ENCODE results near the gene LUZP2. TPM values are rescaled to one million over a fixed set of nuclear protein-coding genes. Genes with fewer than 3 reads are reported as not detected.

Gene LUZP2
- total RNA-seq, 1 experiment from 2014 or later, result not detected

DNA sequence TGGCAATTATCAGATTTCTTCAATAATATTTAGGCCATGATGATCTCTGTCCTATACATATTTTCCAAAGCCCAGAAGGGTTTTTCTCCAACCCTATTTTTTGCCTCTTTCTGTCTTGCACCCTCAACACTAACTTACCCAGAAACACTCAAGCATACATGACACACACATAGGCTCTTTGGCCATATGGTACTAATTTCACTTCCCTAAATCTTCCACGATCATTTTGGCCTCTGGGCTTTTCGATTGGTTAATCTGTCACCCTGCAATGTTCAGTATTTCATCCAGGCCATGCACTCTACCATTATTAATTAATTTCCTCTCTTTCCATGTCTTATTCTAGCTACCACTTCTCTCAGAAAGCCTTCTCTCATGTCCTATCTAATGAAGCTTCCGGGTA, 59.8 kb downstream of the LUZP2 start:
- no peak for DNase-seq (ENCODE audit: low spot score)
- in situ Hi-C loops (cut with HindIII; ENCODE audit: low sequenced_read_pairs), result no loop called here

DNA sequence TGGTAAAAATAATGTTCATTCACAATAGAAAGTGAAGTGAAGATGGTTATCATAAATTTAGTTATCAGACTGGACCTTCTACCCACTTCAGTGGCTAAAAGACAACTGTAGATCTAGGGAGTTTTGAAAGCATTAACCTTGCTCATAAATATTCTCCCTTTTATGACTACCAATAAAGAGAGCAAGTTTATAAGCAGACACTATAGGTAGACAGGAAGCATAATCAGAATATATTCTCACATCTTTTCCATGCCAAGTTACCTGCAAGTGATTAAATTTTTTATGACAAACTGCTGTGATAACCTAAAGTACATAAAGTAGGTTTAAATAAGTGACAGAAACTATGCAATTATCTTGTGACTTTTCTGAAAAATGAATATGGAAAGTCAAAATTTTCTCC, 62.5 kb downstream of the LUZP2 start:
- in situ Hi-C loops (cut with HindIII; ENCODE audit: low sequenced_read_pairs), result no loop called here

GRCh38 chr11:24560324-24560723, 63.5 kb downstream of the LUZP2 start:
- DNase-seq (ENCODE audit: low spot score), result no peak
- in situ Hi-C loops (cut with HindIII; ENCODE audit: low sequenced_read_pairs), result no loop called here

More for the DNA sequence above, 62.5 kb downstream of the LUZP2 start:
- DNase-seq (ENCODE audit: low spot score), result no peak

DNA sequence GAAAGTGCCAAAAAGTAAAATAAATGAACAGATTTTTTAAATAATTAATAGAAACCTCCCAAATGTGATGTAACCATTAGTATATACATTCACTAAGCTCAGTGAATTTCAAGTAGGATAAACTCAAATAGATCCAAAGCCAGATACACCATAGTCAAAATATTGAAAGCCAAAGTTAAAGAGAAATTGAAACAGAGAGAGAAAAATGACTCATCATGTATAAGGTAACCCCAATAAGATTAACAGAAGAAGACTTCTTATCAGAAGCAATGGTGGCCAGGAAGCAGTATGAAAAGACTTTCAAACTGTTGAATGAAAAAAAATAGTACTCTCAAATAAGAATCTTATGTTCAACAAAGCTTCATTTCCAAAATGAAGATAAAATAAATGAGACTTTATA, 70.5 kb downstream of the LUZP2 start:
- DNase-seq (ENCODE audit: low spot score), result no peak
- in situ Hi-C loops (cut with HindIII; ENCODE audit: low sequenced_read_pairs), result no loop called here

DNA sequence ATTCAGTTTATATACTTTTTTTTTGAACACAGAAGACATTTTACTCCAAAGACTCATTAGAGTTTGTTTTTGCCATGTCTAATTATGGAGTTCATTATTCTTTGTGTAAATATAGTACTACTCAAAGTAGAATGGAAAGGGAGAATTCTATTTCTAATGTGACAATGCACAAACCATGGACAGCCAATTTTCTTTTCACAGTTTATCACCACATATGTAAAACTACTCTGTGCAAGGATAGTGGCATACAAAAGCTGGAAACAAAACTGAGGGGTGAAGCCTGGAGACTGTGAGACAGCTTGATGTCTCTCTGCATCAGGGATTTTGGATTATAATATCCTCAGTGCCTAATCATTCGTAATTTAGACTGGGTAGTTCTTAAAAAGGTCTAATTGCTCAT, 75.5 kb downstream of the LUZP2 start:
- no peak for DNase-seq (ENCODE audit: low spot score)
- in situ Hi-C loops (cut with HindIII; ENCODE audit: low sequenced_read_pairs), result no loop called here

- in situ Hi-C loops (cut with HindIII; ENCODE audit: low sequenced_read_pairs), result no loop called here
- DNase-seq (ENCODE audit: low spot score), result no peak
Observed at GRCh38 chr11:24574461-24574860, 77.6 kb downstream of the LUZP2 start.

- in situ Hi-C loops (cut with HindIII; ENCODE audit: low sequenced_read_pairs), result no loop called here
- no peak for DNase-seq (ENCODE audit: low spot score)
Observed at GRCh38 chr11:24575392-24575791, 78.5 kb downstream of the LUZP2 start.

GRCh38 chr11:24585192-24585591, 88.3 kb downstream of the LUZP2 start:
- no peak for DNase-seq (ENCODE audit: low spot score)
- in situ Hi-C loops (cut with HindIII; ENCODE audit: low sequenced_read_pairs), result no loop called here

DNA sequence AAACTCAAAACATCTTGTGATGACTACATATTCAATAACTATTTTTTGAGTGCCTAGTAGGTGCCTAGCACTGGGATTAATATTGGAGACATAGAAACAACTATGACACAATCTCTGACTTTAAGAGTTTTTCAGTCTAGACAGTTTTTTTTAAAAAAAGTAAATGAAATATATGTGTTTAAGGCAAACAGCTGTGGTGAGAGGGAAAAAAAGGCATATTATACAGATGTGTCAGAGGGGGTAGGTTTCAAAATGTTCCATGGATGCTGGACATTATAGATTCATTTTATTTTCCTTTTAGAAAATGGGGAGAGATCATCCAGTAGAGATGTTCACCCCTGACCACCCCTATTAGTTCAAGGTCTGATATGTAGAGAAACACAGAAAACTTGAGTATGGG, 90.8 kb downstream of the LUZP2 start:
- in situ Hi-C loops (cut with HindIII; ENCODE audit: low sequenced_read_pairs), result no loop called here
- no peak for DNase-seq (ENCODE audit: low spot score)

DNA sequence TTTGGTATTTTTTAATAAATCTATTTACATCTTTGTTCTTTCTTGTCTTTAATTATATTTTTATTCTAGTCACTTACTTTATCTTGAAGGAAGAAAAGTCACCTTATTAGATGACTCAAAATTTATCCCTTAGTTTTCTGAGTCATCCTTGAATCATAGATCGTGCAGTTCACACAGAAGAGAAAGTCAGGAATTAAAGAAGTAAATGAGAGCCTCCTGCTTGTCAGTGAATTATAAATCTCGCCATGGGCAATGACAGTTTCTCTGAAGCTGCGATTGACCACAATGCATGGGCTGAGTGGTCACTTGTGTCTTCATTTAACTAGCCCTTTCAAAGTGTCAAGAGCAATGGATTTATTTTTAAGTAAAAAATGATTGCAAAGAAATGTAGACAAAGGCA, 91.2 kb downstream of the LUZP2 start:
- DNase-seq (ENCODE audit: low spot score), result no peak
- in situ Hi-C loops (cut with HindIII; ENCODE audit: low sequenced_read_pairs), result no loop called here

DNA sequence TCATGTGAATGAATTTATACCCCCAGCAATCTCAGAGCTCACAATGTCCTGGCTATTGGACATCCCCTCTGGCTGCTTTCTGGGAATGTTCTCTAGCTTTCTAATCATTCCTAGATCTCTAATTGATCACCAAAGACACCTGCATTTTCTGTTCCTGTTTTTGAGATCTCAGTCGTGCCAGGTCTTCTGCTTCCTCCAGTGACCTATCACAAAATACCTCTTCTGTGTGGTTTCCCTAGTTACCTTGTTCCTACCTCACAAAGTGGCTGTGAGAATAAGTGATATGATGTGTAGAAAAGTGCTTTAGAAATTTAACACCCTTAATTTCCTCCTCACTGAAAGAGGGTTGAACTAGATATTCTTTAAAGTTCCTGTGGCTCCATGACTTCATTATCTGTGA, 92.2 kb downstream of the LUZP2 start:
- in situ Hi-C loops (cut with HindIII; ENCODE audit: low sequenced_read_pairs), result no loop called here
- DNase-seq (ENCODE audit: low spot score), result no peak

DNA sequence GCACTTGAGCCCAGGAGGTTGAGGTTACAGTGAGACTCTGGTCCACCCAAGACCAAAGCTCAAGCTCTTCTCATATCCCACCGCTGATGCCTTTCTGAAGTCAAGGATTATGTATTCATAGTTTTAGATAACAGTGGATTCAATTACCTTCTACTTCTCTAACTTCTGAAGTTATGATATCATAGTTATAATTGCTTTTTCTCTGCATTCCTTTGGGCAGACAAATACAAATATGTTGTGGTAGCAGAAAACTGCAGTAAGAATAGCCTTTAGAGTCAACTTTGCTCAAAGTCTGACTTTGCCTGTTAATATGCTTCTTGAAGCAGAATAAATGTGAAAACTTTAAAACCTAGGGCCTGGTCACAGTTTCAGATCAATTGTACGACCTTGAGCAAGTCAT, 94.4 kb downstream of the LUZP2 start:
- DNase-seq (ENCODE audit: low spot score), result no peak
- in situ Hi-C loops (cut with HindIII; ENCODE audit: low sequenced_read_pairs), result no loop called here

GRCh38 chr11:24592360-24592759, 95.5 kb downstream of the LUZP2 start:
- DNase-seq (ENCODE audit: low spot score), result no peak
- in situ Hi-C loops (cut with HindIII; ENCODE audit: low sequenced_read_pairs), result no loop called here

DNA sequence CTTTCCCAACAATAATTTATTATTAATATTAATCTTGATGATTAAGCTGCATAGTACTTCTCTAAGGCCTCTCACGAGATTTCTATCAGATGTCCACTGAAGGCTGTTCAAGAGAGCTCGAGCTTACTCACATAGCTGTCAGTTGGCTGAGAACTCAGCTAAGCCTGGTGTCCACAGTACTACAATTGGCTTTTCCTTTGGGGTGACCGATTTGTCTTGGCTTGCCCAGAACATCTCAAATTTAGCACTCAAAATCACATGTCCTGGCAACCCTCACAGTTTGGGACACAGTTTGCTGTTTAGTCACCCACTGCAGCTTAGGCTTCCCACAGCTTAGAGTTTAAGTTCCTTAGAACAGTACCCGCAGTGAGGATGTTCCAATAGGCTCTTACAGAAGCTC, 96.5 kb downstream of the LUZP2 start:
- DNase-seq (ENCODE audit: low spot score), result no peak
- in situ Hi-C loops (cut with HindIII; ENCODE audit: low sequenced_read_pairs), result no loop called here

DNA sequence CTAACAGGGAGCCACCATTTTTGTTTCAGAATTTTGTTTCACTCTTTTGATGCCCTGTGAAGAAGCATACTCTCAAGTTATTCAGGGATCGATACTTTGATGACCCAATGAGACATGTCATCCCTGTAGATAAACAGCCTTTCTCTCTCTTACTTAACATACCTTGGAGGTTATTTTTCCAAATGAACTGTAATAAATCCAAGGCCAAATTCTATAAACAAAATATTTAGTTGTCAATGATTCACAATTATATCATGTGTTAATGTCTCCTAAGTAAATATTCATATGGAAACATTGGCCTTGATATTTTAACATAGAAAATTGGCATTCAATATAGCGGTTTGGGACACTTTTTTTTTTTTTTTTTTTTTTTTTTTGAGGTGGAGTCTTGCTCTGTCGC, 97.5 kb downstream of the LUZP2 start:
- in situ Hi-C loops (cut with HindIII; ENCODE audit: low sequenced_read_pairs), result no loop called here
- no peak for DNase-seq (ENCODE audit: low spot score)

- DNase-seq (ENCODE audit: low spot score), result no peak
- in situ Hi-C loops (cut with HindIII; ENCODE audit: low sequenced_read_pairs), result no loop called here
Observed at GRCh38 chr11:24598641-24599040, 101.8 kb downstream of the LUZP2 start.

DNA sequence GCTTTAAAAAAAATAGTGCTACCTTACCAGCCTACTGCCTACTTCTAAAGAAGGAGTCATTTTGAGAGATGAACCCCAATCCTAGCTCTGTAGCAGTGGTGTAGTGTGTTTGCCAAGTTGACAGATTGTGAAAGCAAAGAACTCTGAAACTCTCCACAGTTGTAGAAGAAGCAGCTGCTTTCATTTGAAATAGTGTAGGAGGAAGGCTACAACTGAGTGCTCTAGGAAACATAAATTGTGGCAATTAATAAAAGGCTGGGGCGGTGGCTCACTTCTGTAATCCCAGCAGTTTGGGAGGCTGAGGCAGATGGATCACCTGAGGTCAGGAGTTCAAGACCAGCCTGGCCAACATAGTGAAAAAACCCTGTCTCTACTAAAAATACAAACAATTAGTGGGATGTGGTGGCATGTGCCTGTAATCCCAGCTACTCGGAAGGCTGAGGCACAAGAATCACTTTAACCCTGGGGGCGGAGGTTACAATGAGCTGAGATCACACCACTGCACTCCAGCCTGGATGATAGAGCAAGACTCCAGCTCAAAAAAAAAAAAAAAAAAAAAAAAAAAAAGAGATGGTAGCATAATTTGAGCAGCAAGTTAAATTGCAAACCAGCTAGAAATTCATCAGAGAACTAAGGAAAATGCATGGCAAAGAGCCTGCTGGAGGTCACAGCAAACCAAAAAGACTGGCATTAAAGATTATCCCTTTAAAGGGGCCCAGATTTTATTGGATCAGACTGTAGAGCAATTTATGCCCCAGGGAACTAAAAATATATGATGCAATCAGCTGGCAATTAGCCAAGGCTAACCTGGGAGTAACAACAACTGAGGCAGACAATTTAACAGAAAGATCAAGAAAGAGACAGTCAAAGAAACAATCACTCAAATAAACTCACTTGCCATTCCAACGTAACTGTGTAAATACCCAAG, 112.6 kb downstream of the LUZP2 start:
- DNase-seq (ENCODE audit: low spot score), result no peak
- in situ Hi-C loops (cut with HindIII; ENCODE audit: low sequenced_read_pairs), result no loop called here

DNA sequence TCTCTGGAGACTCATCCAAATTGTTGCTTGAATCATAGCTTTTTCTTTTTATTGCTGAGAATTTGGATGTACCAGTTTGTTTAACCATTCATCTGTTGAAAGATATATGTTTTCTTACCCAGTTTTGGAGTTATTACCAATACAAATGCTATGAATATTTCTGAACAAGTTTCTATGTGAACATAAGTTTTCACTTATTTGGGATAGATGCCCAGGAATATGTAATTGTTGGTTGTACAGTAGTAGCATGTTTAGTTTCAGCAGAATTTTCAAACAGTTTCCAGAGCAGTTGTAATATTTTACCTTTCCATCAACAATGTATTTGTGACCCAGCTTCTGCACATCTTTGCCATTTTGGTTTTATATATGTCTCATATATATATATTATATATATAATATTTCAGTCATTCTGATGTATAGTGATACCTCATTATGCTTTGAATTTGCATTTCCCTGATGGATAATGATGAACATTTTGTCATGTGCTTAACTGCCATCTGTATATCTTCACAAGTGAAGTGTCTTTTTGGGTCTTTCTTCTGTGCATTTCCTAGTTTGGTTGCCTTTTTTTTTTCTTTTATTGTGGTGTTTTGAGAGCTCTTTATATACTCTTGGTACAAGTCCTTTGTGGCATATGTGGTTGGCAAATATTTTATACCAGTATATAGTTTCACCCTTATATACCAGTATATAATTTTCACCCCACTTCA, 118.8 kb downstream of the LUZP2 start:
- in situ Hi-C loops (cut with HindIII; ENCODE audit: low sequenced_read_pairs), result no loop called here
- no peak for DNase-seq (ENCODE audit: low spot score)

- in situ Hi-C loops (cut with HindIII; ENCODE audit: low sequenced_read_pairs), result no loop called here
Observed at GRCh38 chr11:24617856-24618255, 121.0 kb downstream of the LUZP2 start.

GRCh38 chr11:24619900-24620299, 123.0 kb downstream of the LUZP2 start:
- in situ Hi-C loops (cut with HindIII; ENCODE audit: low sequenced_read_pairs), result no loop called here
- DNase-seq (ENCODE audit: low spot score), result no peak

More at GRCh38 chr11:24617856-24618255, 121.0 kb downstream of the LUZP2 start:
- no peak for DNase-seq (ENCODE audit: low spot score)

DNA sequence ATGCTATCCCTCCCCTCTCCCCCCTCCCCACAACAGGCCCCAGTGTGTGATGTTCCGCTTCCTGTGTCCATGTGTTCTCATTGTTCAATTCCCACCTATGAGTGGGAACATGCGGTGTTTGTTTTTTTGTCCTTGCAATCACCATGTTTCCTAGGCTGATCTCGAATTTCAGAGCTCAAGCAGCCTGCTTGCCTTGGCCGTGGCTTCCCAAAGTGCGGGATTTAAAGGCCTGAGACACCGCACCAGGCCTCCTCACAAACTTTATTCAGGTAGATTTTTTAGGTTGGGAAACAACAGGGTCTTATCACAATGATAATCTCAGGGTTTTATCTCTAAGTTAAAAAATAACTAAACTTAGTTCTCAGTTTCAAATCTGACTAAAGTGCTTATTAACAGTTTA, 125.4 kb downstream of the LUZP2 start:
- DNase-seq (ENCODE audit: low spot score), result no peak
- in situ Hi-C loops (cut with HindIII; ENCODE audit: low sequenced_read_pairs), result no loop called here
